ENCODE results near the gene RSBN1.
"Not testable (repeated sequence)": the region's sequence is repeated elsewhere in the genome, so short reads cannot be mapped to it uniquely, and the experiment has no call there.

The RSBN1 gene

DNA sequence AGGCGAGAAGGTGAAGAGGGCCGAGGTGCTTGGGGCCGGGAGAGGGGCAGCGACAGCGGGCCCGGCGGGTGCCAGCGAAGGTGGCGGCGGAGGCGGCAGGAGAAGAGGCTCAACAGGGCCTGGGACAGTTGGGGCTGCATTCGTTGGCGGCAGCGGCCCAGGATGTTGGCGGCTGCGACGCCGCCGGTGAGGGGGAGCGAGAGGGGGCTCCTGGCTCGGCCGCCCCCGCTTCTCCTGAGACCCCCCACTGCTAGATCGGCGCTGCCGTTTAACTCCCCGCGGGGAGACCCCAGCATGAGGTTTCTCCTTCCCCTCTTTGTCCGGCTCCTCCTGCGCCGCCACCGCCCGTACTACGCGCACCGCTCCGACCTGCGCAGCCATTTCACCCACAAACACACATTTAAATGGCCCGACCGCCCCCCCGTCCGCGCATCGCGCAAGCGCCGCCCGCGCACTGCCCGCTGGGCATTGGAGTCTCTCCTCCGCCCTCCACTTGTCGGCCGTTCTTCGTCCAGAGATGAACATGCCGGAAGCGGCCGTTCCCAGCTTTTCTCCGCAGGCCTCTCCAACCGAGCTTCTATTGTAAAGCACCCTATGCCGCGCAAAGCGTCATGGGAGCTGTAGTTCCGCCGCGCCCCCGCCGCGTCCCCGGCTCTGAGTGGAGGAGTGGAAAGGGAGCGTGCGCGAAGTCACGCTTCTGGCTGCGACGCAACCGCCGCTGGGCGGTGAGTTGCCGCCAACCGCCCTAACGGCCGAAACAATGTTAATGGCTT is at the start of gene RSBN1:
Gene RSBN1, minus strand, starts transcription at position 589 of the 773 bp plus-strand sequence. Its CDS starts 64 bp downstream, at position 525.
- peak; percentile 90 for DNase-seq

DNA sequence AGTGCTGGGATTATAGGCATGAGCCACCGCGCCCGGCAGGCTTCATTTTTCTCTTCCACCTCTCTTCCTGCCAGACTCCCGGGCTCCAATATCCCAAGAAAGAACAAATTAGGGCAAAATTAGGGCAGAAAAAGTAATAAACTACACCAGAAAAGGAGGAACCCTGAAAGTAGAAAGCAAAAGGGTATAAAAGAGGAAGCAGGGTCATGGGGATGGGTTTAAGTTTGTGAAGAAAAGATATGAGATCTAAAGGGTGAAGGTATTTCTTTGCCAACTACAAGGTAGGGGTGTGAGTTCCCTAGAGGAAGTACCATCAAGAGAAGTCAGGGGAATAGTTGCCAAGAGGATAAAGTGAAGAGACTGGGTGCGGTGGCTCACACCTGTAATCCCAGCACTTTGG is 49.4 kb upstream of the RSBN1 start:
- DNase-seq, result no peak

DNA sequence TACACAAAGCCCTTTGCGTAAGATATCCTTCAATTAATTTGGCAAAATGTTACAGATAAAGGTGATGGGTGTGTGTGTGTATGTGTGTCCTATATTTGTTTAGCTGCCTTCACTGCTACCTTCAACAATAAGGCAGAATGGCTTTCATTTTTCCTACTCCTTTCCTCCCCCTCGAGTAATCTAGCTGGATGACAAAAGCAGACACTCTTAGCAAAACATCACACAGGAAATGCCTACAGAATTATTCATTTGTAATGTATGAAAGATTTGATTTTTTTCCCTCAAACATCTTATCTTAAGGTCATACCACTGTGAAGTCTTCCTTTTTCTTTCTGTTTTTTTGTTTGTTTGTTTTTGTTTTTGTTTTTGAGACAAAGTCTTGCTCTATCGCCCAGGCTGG is 48.6 kb upstream of the RSBN1 start:
- no peak for DNase-seq

DNA sequence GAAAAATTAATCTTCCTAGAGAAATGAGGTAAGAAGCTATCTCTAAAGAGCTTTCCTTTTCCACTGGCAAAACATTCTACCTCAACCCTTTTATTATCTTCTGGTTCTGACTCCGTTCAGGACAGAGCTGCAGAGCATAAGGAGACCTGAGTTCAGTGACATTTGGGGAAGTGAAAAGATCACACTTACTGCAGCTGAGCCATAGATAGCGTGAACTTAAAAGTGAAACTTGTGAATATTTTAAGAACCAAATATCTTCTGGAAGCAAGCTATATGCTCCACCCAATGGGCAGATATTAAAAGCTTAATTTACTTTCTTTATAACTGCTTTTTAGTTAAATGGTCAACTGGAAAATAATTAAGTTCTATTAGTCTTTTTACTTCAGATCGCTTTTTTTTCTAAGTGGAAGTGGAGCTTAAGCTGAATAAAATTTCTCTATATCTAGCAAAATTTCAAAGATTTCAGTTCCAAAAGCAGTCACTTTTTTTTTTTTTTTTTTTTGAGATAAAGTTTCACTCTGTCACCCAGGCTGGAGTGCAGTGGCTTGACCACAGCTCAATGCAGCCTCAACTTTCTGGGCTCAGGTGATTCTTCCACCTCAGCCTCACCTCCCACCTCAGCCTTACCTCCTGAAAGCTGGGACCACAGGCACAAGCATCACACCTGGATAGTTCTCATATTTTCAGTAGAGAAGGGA is 47.4 kb upstream of the RSBN1 start:
- peak; percentile 20 for DNase-seq

DNA sequence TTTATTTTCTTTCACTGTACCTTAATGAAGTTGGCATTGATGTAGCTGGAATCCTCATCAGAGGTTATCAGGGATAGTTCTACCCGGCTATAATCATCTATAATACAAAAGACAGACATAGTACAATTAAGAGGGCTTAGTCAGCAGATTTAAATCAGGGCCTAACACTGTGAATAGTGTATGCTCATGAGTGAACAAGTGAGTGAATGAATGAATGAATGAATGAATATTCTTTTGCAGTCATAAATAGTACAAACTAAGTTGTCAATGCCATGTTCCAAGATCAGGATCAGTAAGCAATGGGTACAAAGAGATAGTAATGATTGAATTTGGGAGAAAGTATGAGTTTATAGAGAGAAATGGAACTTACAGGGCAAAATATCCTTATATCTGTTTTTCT is 46.7 kb upstream of the RSBN1 start:
- no peak for DNase-seq

DNA sequence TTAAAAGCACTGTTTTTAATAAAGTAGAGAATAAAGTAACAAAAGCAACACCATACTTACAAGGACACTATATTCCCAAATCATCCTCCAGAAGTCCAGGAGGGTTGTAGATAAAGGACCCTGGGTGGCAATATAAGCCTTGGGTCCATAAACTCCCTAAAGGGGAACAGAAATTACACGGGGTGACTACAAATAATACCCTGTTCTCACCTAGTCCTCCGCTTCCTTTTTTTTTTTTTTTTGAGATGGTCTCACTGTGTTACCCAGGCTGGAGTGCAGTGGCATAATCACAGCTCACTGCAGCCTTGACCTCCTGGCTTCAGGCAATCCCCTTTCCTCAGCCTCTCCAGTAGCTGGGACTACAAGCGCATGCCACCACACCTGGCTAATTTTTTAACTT is 46.1 kb upstream of the RSBN1 start:
- no peak for DNase-seq

DNA sequence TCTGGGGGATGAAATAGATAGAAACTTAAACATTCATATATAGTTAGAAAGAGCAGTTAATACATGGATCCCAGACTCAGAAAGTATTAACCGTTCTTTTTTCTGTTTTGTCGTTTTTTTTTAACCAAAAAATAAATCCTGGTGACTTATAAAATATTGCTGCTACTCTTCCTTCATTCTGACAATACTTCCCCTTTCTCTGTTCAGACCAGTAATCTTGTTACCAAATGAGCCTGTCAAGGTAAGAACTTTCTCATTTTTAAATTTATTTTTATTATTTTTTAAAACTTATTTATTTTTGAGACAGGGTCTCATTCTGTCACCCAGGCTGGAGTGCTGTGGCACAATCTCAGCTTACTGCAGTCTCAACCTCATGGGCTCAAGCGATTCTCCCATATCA is 45.5 kb upstream of the RSBN1 start:
- DNase-seq, result no peak

DNA sequence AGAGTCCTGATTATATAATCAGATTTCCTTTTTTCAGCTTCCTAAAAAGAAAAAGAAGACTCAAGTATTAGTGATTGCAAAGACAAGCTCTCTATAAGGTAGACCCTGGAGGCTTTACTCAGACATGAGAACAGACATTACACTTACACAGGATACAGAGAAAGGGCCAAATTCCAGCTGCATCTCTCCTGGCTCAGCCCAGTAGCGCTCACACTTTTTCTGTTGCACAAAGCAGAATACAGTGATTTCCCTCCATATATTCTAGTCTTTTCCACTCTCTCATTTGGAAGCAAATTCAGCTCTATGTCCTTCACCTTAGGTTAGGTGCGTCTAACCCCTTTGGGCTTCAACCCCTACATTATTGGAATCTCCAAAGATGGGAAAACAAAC is 44.1 kb upstream of the RSBN1 start:
- no peak for DNase-seq

DNA sequence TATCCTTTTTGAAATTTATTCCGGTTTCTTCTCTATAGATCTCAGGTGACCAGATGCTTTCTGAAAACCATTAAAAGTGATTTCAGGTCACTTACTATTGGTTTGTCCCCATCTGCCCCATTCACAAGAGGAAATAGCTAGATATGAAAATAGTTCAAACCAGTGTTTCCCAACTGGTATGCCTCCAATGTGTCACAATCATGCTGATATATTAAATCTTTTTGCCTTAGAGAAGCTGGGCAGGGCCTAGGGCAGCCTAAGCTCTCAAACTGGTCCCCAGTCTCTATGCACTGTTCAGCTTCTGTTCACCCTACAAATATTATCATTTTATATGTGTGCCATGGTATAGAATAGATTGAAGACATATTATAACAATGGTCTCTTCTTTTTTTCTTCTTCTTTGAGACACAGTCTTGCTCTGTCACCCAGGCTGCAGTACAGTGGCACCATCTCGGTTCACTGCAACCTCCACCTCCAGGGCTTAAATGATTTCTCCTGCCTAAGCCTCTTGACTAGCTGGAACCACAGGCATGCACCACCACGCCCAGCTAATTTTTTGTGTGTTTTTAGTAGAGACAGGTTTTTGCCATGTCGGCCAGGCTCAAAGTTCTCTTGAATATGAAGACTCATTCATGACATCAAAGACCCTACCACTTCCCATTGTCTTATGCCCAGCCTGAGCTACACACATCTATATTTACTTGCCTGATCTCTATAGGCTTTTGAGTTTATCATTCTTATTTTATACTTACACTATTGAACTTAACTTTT is 43.5 kb upstream of the RSBN1 start:
- DNase-seq, result no peak

DNA sequence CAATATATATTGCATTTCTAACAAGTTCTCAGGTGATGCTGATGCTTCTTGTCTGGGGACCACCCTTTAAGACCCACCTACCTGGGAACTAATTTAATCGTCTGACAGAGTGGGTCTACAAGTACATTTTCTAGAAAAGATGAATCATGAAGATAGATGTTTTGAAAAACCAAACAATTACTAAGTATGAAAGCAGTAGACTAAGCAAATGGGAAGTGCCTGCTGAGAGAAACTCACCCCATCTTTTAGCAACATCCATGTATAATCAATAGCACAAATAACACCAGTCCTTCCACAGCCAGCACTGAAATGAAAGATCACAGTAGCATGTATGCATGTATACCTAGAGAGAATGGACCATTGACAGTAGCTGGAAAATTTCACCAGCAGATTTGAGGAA is 42.0 kb upstream of the RSBN1 start:
- DNase-seq, result no peak

DNA sequence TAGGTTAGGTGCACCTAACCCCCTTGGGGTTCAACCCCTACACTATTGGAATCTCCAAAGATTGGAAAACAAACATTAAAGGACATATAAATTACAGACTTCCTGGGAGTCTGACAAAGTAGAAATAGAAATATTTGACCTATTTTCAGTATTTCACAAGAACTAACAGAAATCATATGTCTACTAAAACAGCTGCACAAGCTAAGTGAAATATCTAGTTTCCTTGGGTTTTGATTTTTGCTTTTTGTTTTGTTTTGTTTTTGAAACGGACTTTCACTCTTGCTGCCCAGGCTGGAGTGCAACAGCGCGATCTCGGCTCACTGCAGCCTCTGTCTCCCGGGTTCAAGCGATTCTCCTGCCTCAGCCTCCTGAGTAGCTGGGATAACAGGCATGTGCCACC is 40.4 kb upstream of the RSBN1 start:
- DNase-seq, result not testable (repeated sequence)

DNA sequence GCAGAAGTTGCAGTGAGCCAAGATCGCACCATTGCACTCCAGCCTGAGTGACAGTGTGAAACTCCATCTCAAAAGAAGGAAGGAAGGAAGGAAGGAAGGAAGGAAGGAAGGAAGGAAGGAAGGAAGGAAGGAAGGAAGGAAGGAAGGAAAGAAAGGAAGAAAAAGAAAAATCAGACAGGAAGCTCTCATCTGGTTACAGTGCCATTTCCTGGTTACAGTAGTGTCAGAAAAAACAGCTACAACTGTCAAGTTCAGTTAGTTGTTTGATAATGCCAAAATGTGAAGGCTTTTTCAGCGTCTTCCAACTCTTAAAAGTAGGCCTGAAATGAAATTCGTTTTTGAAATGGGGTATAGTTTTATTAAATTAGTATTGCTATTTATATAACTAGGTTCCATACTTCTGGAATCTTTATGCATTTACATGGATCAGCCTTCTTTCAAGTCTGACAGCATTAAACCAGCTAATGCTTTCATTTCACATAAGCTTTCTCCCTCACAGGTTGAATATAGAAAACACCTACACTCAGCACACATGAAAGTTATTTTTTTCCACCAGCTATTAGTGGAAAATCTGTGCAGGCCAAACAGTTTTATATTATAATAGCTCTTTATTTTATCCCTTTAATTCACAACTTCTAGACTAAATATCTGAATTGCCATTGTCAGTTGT is 38.0 kb upstream of the RSBN1 start:
- no peak for DNase-seq

DNA sequence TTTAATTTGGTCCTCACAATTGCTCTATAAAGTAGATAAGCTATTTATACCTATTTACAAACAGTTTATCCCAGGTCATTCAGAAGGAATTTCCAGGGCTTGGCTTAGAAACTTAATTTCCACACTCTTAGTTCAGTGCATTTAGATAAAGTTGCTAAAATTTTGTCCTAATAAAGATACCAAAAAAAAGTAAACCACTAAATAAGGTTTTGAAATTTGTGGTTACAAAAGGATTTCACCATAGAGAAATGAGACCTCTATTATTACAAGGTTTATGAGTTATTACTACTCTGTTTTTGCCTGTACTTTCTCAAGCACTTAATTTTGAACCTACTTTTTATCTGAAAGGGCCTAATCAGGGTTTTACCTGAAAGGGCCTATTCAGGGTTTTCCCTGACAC is 36.8 kb upstream of the RSBN1 start:
- DNase-seq, result no peak

DNA sequence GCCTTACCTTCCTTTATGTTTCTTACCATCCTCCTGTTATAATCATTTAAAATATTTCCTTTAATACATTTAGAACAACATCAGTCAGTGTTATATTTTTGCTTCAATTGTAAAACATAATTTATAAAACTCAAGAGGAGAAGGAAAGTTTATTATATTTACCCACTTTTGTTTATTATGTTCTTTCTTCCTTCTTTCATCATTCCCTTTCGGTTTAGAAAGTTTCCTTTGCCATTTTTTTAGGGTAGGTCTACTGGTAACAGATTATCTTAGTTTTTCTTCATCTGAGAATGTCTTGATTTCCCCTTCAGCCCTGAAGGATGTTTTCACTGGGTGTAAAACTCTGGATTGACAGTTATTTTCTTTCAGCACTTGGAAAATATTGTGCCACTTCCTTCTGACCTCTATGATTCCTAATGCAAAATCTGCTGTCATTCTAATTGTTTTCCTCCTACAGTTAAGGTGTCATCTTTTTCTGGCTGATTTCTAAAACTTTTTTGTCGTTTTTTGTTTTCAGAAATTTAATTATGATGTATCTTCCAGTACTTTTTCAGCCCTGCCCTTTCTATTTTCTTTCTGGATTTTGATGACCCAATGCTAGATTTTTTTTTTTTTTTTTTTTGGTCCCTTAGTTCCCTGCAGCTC is 34.2 kb upstream of the RSBN1 start:
- no peak for DNase-seq

DNA sequence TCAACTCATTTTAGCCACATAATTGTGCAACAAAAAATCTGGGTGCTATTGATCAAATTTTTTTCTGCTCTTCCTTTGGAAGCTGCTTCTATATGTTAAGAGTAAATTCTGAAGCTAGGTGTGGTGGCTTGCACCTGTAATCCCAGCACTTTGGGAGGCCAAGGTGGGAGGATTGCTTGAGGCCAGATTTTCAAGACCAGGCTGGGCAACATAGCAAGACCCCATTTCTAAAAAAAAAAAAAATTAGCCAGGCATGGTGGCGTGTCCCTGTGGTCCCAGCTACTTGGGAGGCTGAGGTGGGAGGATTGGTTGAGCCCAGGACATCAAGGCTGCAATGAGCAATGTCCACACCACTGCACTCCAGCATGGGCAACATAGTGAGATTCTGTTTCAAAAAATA is 24.3 kb upstream of the RSBN1 start:
- DNase-seq, result no peak

DNA sequence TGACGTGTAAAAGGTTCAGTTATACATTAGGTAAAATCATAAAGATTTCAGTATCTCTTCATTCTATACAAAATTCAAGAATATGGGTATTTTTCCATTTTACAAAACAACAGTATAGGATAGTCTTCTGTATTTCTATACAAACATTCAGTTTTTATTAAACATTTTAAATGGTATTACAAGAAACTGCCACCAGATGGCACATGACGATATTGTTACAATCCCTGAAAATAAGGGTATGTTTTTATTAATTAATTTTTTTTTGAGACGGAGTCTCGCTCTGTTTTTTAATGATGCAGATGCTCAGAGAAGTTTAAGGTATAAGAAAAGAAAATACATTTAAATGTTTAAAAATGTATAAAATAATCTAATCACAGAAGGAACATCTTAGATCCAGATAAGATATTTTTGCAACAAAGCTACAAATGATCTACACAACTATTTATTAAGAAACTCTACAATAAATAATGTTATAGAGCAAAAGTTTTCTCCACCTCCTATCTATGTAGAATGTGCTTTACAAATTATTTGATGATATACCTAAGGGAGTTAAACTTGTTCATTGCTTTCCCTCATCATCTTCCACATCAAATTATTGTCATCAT is 23.5 kb upstream of the RSBN1 start:
- no peak for DNase-seq

DNA sequence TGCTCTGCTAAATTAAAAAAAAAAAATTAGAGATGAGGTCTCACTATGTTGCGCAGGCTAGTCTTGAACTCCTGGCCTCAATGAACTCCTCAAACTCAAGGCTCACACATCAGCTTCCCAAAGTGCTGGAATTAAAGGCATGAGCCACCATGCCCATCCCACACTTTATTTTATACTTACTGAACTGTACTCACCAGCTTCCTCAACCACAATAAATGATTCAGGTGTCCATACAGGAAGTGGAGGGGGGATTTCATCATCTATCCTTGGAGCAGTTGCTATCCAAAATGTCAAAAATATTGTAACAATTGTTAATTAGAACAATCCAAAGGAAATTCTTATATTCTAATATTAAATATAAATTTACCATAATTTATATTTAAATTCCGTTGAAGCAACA is 22.4 kb upstream of the RSBN1 start:
- DNase-seq, result no peak

DNA sequence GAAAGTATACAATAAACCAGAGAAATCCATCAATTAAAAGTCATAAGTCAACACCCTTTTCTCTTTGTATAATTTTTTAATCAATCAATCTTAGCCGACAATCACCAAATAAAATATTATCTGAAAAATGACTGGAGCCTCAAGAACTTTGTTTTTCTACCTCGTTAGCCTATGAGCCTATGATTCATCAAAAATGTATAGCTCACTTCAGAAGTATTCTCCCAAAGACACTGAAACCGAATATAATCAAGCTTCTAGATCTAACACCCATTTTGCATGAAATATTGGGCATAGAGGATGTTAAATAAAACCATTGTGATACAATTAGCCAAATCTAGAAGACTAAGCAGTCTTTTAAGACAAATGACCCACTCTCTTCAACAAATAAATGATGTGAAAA is 17.8 kb upstream of the RSBN1 start:
- DNase-seq, result no peak

DNA sequence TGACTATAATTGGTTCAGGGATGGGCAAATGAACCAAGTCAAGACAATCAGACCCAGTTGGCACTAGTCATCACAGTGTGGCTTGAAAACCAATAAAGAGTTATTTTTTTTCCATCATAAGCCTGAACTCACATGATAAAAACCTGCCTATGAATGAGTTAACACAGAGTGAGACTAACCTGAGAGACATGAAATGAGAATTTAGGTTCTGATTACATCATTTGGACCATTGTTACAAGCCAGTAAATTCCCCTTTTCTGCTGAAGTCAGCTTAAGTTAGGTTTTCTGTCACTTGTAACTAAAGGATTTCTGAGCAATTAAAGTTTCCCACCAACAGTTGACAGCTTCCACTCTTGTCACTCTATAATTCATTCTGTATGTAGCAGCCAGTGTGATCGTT is 9.6 kb upstream of the RSBN1 start:
- DNase-seq, result no peak

DNA sequence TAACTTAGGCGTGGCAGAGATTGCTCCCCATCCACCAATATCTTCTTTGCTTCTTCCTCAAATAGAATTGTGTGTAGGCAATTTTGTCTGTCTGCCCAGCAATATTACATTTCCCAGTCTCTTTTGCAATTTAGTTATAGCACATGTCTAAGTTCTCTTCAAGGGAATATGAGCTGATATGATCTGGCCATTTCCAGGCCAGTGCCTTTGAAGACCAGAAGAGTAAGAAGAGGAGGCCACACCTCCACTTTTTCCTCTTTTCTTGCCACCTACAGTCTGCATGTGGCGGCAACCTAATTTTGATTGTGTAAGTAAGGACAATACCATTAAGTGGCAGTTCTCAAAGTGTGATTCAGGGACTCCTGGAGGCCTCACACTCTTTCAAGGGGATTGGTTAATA is 6.3 kb upstream of the RSBN1 start:
- DNase-seq, result no peak

DNA sequence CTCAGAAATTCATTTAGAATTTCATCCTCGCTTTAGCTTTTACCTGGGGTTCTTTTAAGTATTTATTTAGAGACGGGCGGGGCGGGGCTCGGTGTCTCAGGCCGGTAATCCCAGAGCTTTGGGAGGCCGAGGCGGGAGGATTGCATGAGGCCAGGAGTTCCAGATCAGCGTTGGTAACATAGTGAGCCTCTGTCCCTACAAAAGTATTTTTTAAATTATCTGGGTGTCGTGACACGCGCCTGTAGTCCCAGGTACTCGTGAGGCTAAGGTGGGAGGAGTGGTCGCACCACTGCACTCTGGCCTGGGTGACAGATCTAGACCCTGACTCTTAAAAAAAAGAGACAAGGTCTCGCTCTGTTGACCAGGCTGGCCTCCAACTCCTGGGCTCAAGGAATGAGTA is 942 bp upstream of the RSBN1 start:
- no peak for DNase-seq

DNA sequence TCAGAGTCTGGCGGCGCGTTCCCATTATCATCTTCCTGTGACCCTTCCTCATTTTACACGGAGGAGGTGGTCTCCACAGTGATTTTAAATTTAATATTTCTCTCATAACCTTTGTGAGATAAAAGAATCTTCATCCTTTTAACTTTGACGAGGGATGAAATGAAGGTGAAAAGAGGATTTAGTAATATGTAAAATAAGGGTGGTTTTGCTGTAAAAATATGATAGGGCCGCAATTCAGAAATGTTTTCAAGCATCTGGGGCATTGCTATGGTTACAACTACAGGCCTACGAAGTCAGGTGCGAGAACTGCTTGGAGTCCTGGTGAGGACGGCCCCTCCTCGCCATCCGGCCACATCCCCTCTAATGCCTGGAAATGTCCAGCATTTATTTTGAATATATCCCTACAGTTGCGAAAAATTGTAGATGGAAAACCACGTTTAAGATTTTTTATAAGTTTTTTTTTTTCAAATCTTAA is 422 bp upstream of the RSBN1 start:
- no peak for DNase-seq
